Caco-2 (cell line): ENCODE data around the gene UBASH3B. TPM values are rescaled to one million over a fixed set of nuclear protein-coding genes. Genes with fewer than 3 reads are reported as not detected.

ENCODE experiments used
- BruUV-seq: library from RNA; stranded (reverse); fragments of 400-500 nt; replicated peaks from 2 replicates; lab custom pipeline; 2021; lab: Mats Ljungman, UMichigan
- CTCF ChIA-PET: fragments of 300-600 bp; sonication (Branson Sonifier 250); formaldehyde crosslinking; loops from one replicate; lab custom pipeline; 2022; ENCODE audit warnings: antibody characterized with exemption; lab: Charles Lee
- POLR2A ChIA-PET: fragments of 300-600 bp; sonication (Branson Sonifier 250); formaldehyde crosslinking; loops from one replicate; lab custom pipeline; 2022; ENCODE audit warnings: antibody characterized with exemption; lab: Charles Lee
- DNase-seq, 2 experiments: peaks; one replicate each; pipeline versions ENCODE4 v3.0.0 to v3.0.0-alpha.2; 2020 to 2022
- H3K27me3 ChIP-seq: replicated peaks from 2 replicates; pipeline ENCODE4 v1.6.0; 2011; ENCODE audit warnings: low read length; ENCODE audit not compliant: control insufficient read depth, insufficient read depth
- H3K36me3 ChIP-seq: 2 replicates; pipeline ENCODE4 v1.5.1; 2011; ENCODE audit warnings: low read length; ENCODE audit not compliant: control insufficient read depth, insufficient read depth
- H3K4me1 ChIP-seq: fragments of 250-450 bp; sonication (Bioruptor Pico); 2 replicates; pipeline ENCODE4 v1.5.1; 2020; ENCODE audit warnings: mild to moderate bottlenecking
- H3K4me3 ChIP-seq: 2 replicates; pipeline ENCODE4 v1.5.1; 2011; ENCODE audit warnings: low read depth, mild to moderate bottlenecking, control low read depth, low read length
- H3K9me3 ChIP-seq: fragments of 250-450 bp; sonication (Bioruptor Pico); 2 replicates; pipeline ENCODE4 v1.5.1; 2020; ENCODE audit warnings: mild to moderate bottlenecking, moderate library complexity
- H3K27ac Mint-ChIP-seq: one replicate; pipeline ENCODE4 v1.8.0; 2022; ENCODE audit warnings: mixed read lengths; ENCODE audit not compliant: unreplicated experiment
- H3K27me3 Mint-ChIP-seq: one replicate; pipeline ENCODE4 v1.8.0; 2022; ENCODE audit warnings: mixed read lengths; ENCODE audit not compliant: insufficient read depth, unreplicated experiment
- H3K36me3 Mint-ChIP-seq: one replicate; pipeline ENCODE4 v1.8.0; 2022; ENCODE audit warnings: mild to moderate bottlenecking, mixed read lengths; ENCODE audit not compliant: insufficient read depth, unreplicated experiment
- H3K4me1 Mint-ChIP-seq: one replicate; pipeline ENCODE4 v1.8.0; 2022; ENCODE audit warnings: low read depth, mixed read lengths; ENCODE audit not compliant: unreplicated experiment
- H3K4me3 Mint-ChIP-seq: one replicate; pipeline ENCODE4 v1.8.0; 2022; ENCODE audit warnings: mild to moderate bottlenecking, moderate library complexity, mixed read lengths; ENCODE audit not compliant: unreplicated experiment
- H3K9me3 Mint-ChIP-seq: one replicate; pipeline ENCODE4 v1.8.0; 2022; ENCODE audit warnings: mixed read lengths; ENCODE audit not compliant: unreplicated experiment
- intact Hi-C: fragments of 100-400 bp; cut with micrococcal nuclease; formaldehyde crosslinking; loops from one replicate; pipeline ENCODE4 v1.10.0; 2022; ENCODE audit not compliant: unreplicated experiment
- total RNA-seq: library from RNA; stranded (reverse); gene quantifications from 2 replicates; pipeline ENCODE4 v1.2.3, GENCODE V29; 2022
- TF ChIP-seq, protein P1 (sequence below), 2 experiments: fragments of 200-600 bp in 1 of 2; IDR thresholded peaks; 1 replicate in 1 of 2; 2 replicates in 1 of 2; pipeline versions ENCODE4 v1.5.1 to v1.8.0; 2011 to 2022; ENCODE audit warnings: antibody characterized with exemption in 1 of 2, control low read depth in 1 of 2, inconsistent platforms in 1 of 2, low read depth in 1 of 2, low read length in 1 of 2, mild to moderate bottlenecking in 1 of 2, moderate library complexity in 1 of 2; ENCODE audit not compliant: insufficient read depth in 1 of 2, severe bottlenecking in 1 of 2, unreplicated experiment in 1 of 2

The UBASH3B gene
- total RNA-seq, 1 experiment from 2014 or later = 21.5 TPM

DNA sequence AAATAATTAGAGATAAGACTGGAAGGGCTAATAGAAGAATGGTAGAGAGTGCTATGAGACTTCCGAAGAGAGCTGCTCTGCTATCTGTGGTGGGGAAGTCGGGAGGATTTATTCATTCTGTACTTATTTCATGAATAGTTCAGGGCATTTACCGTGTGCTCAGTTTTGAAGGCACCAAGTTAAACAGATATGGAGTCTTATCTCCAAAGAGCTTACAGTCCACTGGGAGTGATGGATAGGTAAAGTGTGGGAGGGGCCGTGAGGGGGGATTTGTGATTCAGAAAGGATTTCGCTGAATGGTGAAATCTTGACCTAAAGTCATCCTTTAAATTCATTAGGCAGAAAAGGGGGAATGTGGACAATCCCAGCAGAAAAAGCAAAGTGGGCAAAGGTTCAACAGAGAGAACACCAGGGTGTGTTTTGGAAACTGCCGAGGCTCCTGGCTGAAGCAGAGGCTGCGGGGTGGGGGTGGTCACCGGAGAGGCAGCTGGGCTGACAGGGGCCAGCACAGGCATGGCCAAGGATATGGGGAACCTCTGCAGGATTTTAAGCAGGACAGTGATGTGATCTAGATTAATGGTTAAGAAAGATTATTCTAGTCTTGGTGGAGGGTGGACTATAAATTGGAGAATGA, 91.2 kb downstream of the UBASH3B start:
- intact Hi-C loops = no loop called here

GRCh38 chr11:122747351-122747781, 91.8 kb downstream of the UBASH3B start:
- Mint-ChIP-seq H3K36me3 (no peaks in the 10 kb centered on the region), H3K9me3 (no peaks in the 10 kb centered on the region), H3K4me3 (no peak overlapping the region), H3K27ac (no peak overlapping the region), H3K27me3 (no peaks in the 10 kb centered on the region), H3K4me1 (peaks cover 16% of the 10 kb centered on the region)
- ChIA-PET POLR2A (no interaction called here), CTCF (interaction anchor here (0.8 to 1.8 kb wide), 3 partner anchors 34 to 118 kb away, joined by 3 to 10 read pairs (median 4); no protein-coding TSS in a partner anchor)
- no peak for DNase-seq
- Histone ChIP-seq H3K9me3 (no peaks in the 10 kb centered on the region), H3K4me3 (no peak overlapping the region), H3K4me1 (peaks cover 5% of the 10 kb centered on the region; the same call in 1 of the 2 replicates), H3K27me3 (no peaks in the 10 kb centered on the region), H3K36me3 (no peaks in the 10 kb centered on the region)
- TF ChIP-seq, protein P1, sequence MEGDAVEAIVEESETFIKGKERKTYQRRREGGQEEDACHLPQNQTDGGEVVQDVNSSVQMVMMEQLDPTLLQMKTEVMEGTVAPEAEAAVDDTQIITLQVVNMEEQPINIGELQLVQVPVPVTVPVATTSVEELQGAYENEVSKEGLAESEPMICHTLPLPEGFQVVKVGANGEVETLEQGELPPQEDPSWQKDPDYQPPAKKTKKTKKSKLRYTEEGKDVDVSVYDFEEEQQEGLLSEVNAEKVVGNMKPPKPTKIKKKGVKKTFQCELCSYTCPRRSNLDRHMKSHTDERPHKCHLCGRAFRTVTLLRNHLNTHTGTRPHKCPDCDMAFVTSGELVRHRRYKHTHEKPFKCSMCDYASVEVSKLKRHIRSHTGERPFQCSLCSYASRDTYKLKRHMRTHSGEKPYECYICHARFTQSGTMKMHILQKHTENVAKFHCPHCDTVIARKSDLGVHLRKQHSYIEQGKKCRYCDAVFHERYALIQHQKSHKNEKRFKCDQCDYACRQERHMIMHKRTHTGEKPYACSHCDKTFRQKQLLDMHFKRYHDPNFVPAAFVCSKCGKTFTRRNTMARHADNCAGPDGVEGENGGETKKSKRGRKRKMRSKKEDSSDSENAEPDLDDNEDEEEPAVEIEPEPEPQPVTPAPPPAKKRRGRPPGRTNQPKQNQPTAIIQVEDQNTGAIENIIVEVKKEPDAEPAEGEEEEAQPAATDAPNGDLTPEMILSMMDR (IDR thresholded peaks at IDR 0.05; ENCODE audit: insufficient read depth in 1 of 2, low read depth in 1 of 2, low read length in 1 of 2, severe bottlenecking in 1 of 2, unreplicated experiment in 1 of 2) = no peak
- BruUV-seq = no TSS peak
- intact Hi-C loops = no loop called here

More for the DNA sequence above, 91.2 kb downstream of the UBASH3B start:
- H3K4me3 Mint-ChIP-seq = no peak overlapping the region
- no peak overlapping the region for H3K27ac Mint-ChIP-seq
- H3K4me1 Mint-ChIP-seq = peaks cover 16% of the 10 kb centered on the region
- POLR2A ChIA-PET = no interaction called here
- no peaks in the 10 kb centered on the region for H3K9me3 Mint-ChIP-seq
- BruUV-seq = no TSS peak
- no peaks in the 10 kb centered on the region for H3K9me3 ChIP-seq
- no peak for DNase-seq
- H3K36me3 ChIP-seq = no peaks in the 10 kb centered on the region
- CTCF ChIA-PET = interaction anchor here (0.8 to 1.8 kb wide), 2 partner anchors 35 to 118 kb away, joined by 4 to 10 read pairs; no protein-coding TSS in a partner anchor
- no peaks in the 10 kb centered on the region for H3K27me3 Mint-ChIP-seq
- H3K4me3 ChIP-seq = no peak overlapping the region
- H3K4me1 ChIP-seq = peaks cover 5% of the 10 kb centered on the region; the same call in 1 of the 2 replicates
- no peaks in the 10 kb centered on the region for H3K27me3 ChIP-seq
- TF ChIP-seq, protein P1 (IDR thresholded peaks at IDR 0.05; ENCODE audit: insufficient read depth in 1 of 2, low read depth in 1 of 2, low read length in 1 of 2, severe bottlenecking in 1 of 2, unreplicated experiment in 1 of 2) = no peak
- H3K36me3 Mint-ChIP-seq = no peaks in the 10 kb centered on the region

DNA sequence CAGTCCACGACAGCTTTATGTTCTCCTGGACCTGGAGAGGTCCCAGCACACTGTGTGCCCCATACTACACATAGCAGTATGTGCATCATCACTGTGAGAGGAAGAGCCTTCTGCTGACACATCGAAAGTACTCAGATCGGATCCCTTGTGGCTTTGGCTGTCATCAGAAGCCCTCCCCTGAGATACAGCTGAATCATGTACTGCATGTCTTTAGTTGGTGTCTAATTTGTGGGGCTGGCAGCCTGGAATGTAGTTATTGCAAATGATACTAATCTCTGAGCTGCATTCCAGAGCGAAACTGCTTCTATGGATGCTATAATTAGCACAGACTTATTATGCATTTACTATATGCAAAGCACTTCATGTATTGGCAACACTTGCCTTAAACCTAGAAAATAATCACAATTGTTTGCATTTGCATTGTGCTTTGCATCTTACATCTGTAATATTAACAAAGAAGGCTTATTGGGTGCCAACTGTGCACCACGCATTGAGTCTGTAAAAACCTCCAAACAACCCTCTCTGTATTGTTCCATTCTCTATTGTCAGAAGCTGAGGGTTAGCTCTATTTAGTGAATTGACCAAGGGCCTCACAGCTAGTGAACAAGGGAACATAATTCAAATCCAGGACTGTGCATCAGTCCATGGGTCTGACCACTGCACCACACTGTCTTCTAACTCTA, 93.6 kb downstream of the UBASH3B start:
- Histone ChIP-seq H3K4me3 (no peak overlapping the region), H3K27me3 (no peaks in the 10 kb centered on the region), H3K4me1 (peaks cover 5% of the 10 kb centered on the region; the same call in 1 of the 2 replicates), H3K36me3 (no peaks in the 10 kb centered on the region), H3K9me3 (no peaks in the 10 kb centered on the region)
- H3K36me3 Mint-ChIP-seq = no peaks in the 10 kb centered on the region
- BruUV-seq = no TSS peak
- no peak overlapping the region for H3K4me3 Mint-ChIP-seq
- intact Hi-C loops = no loop called here
- POLR2A ChIA-PET = no interaction called here
- TF ChIP-seq, protein P1 (IDR thresholded peaks at IDR 0.05; ENCODE audit: insufficient read depth in 1 of 2, low read depth in 1 of 2, low read length in 1 of 2, severe bottlenecking in 1 of 2, unreplicated experiment in 1 of 2) = no peak
- H3K4me1 Mint-ChIP-seq = peaks cover 16% of the 10 kb centered on the region
- no peak overlapping the region for H3K27ac Mint-ChIP-seq
- DNase-seq = no peak
- no peaks in the 10 kb centered on the region for H3K9me3 Mint-ChIP-seq
- CTCF ChIA-PET = interaction anchor here (0.7 kb wide), 1 partner anchor 106 kb away, joined by 3 read pairs; no protein-coding TSS in a partner anchor
- H3K27me3 Mint-ChIP-seq = no peaks in the 10 kb centered on the region
